GM12874 (cell line): ENCODE data around the gene TACC2.

Experiments used
- TF ChIP-seq, protein P1 (sequence below): IDR thresholded peaks from 2 replicates; pipeline ENCODE4 v1.5.1; 2011; ENCODE audit warnings: low read depth, mild to moderate bottlenecking, control low read depth, low read length, moderate library complexity; ENCODE audit not compliant: insufficient read depth

TACC2 gene

DNA sequence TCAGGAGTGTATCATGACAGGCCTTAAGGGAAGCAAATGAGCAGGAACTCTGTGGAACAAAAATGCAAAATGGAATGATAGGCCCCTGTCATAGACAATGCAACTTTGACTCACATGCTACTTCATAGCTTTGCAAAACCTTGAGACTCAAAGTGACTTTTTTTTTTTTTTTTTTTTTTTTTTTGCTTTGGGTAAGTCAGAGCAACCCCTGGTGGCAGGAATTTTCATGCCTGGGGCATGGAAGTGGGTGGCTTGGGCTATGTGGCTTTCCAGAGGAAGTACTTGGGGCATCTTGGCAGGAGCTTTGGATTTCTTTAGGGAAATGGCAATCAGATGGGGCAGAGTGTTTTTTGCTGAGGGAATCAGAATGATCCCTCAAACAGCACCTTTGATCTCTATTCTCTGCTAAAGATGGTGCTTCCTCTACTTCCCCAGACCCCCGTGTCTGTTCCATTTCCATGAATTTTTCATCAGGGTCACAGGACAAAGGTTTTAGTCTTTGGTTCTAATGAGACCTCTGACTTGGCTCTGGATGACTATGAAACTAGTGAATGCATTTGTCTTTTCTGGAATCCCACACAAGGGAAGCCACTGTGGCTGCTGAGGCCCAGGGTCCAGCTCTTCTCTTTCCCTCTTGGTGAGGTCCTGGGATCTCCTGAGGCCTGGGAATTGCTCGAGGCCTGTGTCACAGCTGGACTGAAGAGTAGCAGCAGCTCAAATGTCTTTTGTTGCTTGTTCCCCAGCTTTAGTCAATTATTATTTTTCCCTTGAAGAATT lies 62.8 kb downstream of the TACC2 start:
- TF ChIP-seq, protein P1, sequence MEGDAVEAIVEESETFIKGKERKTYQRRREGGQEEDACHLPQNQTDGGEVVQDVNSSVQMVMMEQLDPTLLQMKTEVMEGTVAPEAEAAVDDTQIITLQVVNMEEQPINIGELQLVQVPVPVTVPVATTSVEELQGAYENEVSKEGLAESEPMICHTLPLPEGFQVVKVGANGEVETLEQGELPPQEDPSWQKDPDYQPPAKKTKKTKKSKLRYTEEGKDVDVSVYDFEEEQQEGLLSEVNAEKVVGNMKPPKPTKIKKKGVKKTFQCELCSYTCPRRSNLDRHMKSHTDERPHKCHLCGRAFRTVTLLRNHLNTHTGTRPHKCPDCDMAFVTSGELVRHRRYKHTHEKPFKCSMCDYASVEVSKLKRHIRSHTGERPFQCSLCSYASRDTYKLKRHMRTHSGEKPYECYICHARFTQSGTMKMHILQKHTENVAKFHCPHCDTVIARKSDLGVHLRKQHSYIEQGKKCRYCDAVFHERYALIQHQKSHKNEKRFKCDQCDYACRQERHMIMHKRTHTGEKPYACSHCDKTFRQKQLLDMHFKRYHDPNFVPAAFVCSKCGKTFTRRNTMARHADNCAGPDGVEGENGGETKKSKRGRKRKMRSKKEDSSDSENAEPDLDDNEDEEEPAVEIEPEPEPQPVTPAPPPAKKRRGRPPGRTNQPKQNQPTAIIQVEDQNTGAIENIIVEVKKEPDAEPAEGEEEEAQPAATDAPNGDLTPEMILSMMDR: no peak

- TF ChIP-seq, protein P1: no peak
Observed at GRCh38 chr10:122052701-122053100, 63.7 kb downstream of the TACC2 start.

DNA sequence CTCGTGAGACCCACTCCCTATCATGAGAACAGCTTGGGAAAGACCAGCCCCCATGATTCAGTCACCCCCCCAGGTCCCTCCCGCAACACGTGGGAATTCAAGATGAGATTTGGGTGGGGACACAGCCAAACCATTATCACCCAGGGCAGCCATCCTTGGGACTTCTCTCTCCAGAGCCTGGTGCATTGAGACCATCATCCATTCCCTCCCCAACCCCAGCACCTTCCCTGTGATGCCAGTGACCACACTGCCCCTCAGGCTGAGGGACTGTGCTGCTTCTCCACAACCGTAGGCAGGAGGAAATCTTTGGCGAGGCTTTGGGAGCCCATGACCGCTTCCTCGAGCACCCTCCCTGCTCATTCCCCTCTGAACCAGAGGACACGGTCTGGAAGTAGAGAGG lies 64.4 kb downstream of the TACC2 start:
- TF ChIP-seq, protein P1: no peak

DNA sequence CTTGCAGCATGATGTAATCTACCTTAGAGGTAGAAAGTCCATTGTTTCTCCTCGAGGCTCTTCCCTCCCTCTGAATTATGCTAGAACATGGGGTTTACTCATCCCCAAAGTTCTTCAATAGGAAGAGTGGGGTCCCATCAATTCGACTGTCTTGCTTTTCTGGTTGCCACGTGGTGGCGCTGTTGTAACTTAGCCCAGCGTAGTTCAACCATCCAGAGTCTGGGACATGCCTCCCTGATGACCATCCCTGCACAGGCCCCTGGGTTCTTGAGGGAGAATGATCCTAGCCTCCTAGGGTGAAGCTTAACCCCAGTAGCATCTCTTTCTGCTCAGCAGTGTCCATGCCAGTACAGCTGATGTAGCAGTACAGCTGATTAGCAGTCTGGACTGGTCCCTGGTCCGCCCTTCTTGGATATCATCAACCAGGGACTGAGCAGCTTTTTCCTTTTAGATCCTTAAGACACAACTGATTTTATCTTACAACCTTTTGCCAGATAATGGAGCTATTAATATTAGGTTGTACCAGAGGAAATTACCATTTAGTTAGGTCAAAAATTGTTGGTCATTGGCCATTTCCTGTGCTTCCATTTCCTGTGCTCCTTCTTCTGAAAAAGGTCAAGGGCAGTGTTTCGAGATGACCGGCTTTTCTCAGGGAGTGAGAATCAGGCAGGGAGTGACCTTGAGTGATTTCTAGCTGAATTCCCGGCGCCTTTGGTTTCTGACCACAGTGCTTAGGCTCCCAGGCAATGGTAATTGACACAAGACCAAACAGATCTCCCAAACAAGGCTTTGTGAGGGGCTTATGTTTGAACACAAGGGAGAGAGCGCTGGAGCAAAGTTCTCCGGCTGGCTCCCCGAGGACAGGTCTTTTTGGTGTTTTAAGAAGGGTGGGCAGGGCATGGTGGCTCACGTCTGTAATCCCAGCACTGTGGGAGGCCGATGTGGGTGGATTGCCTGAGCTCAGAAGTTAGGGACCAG lies 65.4 kb downstream of the TACC2 start:
- TF ChIP-seq, protein P1: peak; percentile 47; the same call in 1 of the 2 replicates

- TF ChIP-seq, protein P1: no peak
Observed at GRCh38 chr10:122055252-122055651, 66.3 kb downstream of the TACC2 start.

DNA sequence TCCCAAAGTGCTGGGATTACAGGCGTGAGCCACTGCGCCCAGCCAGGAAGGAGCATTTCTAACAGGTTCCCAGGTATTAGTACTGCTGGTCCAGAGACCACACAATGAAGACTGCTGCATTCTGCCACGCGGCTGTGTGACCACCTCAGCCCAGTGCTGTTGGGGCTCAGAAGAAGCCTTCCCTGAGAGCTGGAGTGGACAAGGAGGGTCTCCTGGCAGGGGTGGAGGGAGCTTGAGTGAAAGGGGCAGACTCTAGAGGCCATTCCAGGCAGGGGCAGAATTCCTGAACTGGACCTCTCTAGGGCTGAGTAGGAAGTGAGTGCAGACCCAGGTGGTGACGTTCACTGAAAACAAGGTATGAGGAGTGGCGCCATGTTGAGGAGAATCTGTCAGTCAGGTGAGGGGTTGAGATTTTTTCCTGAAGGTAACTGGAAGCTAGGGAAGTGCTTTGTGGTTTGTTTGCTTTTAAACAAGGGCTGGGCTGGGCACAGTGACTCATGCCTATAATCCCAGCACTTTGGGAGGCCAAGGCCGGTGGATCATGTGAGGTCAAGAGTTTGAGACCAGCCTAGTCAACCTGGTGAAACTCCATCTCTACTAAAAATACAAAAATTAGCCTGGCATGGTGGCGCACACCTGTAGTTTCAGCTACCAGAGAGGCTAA lies 67.6 kb downstream of the TACC2 start:
- TF ChIP-seq, protein P1: no peak
